ENCODE results near the gene GPR149.
A peak's percentile ranks its signal among the peaks of the same experiment; 100 is the strongest.

GPR149 gene

GRCh38 chr3:154345422-154346122, 84.4 kb downstream of the GPR149 start:
- DNase-seq (ENCODE audit: low read depth in 4 of 4, low spot score in 1 of 4) = no peak

- no peak for DNase-seq (ENCODE audit: low read depth in 4 of 4, low spot score in 1 of 4)
These were observed 91.4 kb downstream of the GPR149 start for GRCh38 chr3:154338570-154338969.

- DNase-seq (ENCODE audit: low read depth in 4 of 4, low spot score in 1 of 4) = no peak
These were observed 92.0 kb downstream of the GPR149 start for GRCh38 chr3:154338008-154338407.

GRCh38 chr3:154334973-154335420, 95.0 kb downstream of the GPR149 start:
- no peak for DNase-seq (ENCODE audit: low read depth in 4 of 4, low spot score in 1 of 4)

GRCh38 chr3:154327871-154328270, 102.1 kb downstream of the GPR149 start:
- DNase-seq (ENCODE audit: low read depth in 4 of 4, low spot score in 1 of 4) = no peak

GRCh38 chr3:154324919-154325318, 105.1 kb downstream of the GPR149 start:
- no peak for DNase-seq (ENCODE audit: low read depth in 4 of 4, low spot score in 1 of 4)

GRCh38 chr3:154323891-154324738, 105.9 kb downstream of the GPR149 start, which contains the start of gene DHX36:
Gene DHX36, minus strand, starts transcription at chr3:154324487. Its CDS starts 71 bp downstream, at chr3:154324416.
- DNase-seq (ENCODE audit: low read depth in 4 of 4, low spot score in 1 of 4) = peak; percentile 78 to 87 (median 81)

- DNase-seq (ENCODE audit: low read depth in 4 of 4, low spot score in 1 of 4) = no peak
These were observed 112.8 kb downstream of the GPR149 start for GRCh38 chr3:154316974-154317767.

GRCh38 chr3:154314152-154314551, 115.8 kb downstream of the GPR149 start:
- DNase-seq (ENCODE audit: low read depth in 4 of 4, low spot score in 1 of 4) = no peak

- DNase-seq (ENCODE audit: low read depth in 4 of 4, low spot score in 1 of 4) = no peak
These were observed 119.2 kb downstream of the GPR149 start for GRCh38 chr3:154310840-154311239.

GRCh38 chr3:154307363-154307762, 122.6 kb downstream of the GPR149 start:
- DNase-seq (ENCODE audit: low read depth in 4 of 4, low spot score in 1 of 4) = no peak

GRCh38 chr3:154304936-154305335, 125.1 kb downstream of the GPR149 start:
- DNase-seq (ENCODE audit: low read depth in 4 of 4, low spot score in 1 of 4) = no peak

- no peak for DNase-seq (ENCODE audit: low read depth in 4 of 4, low spot score in 1 of 4)
These were observed 125.7 kb downstream of the GPR149 start for GRCh38 chr3:154304116-154304786.

GRCh38 chr3:154301561-154301960, 128.4 kb downstream of the GPR149 start:
- no peak for DNase-seq (ENCODE audit: low read depth in 4 of 4, low spot score in 1 of 4)

- DNase-seq (ENCODE audit: low read depth in 4 of 4, low spot score in 1 of 4) = no peak
These were observed 136.0 kb downstream of the GPR149 start for GRCh38 chr3:154294016-154294415.

- no peak for DNase-seq (ENCODE audit: low read depth in 4 of 4, low spot score in 1 of 4)
These were observed 139.8 kb downstream of the GPR149 start for GRCh38 chr3:154290187-154290586.

Data from stimulated activated CD4-positive, alpha-beta T cell treated with anti-CD3 and anti-CD28 coated beads, Interleukin-1b, Interleukin-23, amount 100 ng/mL, for 24 hours (primary cell).